ENCODE data around the gene HTR3D.

HTR3D gene

DNA sequence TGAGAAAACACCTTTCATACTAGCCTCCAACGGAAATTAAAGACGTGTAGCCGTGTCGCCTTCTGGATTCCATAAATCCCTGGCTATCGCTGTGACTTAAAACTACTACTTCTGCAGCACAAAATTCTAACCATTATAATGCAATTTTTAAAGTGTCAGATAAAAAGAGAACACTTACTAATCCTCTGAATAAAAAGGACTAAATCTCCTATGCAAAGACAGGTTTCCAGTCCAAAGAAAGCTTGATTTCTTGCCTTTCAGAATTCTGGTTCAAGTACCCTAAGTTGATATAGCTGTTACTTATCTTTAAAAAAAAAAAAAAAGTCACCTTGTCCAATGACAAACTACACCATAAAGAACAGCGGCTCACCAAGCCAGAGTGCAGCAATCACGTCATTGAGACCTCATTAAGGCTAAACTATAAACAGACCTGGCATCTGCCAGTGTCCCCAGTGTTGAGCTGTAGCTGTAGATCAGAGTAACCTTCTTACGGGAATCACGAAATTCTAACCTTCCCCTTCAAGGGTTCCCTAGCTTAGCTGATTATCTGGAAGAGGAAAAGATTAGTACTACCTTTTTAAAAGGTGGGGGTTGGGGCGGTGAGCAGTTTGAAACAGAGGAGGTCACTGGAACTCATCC lies 16.0 kb upstream of the HTR3D start (continued):
- TF ChIP-seq, protein P1, sequence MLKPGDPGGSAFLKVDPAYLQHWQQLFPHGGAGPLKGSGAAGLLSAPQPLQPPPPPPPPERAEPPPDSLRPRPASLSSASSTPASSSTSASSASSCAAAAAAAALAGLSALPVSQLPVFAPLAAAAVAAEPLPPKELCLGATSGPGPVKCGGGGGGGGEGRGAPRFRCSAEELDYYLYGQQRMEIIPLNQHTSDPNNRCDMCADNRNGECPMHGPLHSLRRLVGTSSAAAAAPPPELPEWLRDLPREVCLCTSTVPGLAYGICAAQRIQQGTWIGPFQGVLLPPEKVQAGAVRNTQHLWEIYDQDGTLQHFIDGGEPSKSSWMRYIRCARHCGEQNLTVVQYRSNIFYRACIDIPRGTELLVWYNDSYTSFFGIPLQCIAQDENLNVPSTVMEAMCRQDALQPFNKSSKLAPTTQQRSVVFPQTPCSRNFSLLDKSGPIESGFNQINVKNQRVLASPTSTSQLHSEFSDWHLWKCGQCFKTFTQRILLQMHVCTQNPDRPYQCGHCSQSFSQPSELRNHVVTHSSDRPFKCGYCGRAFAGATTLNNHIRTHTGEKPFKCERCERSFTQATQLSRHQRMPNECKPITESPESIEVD (tag by site-specific recombination; IDR thresholded peaks at IDR 0.05): peak; percentile 72
- TF ChIP-seq ZNF501 (tag by site-specific recombination; IDR thresholded peaks at IDR 0.05) (0 out of 2 replicates have a peak, but pooled peaks have one; percentile 15), TRIM28 (IDR thresholded peaks at IDR 0.05; ENCODE audit: borderline replicate concordance, low read length) (peak; percentile 73), GLI2 (tag by site-specific recombination; IDR thresholded peaks at IDR 0.05; ENCODE audit: borderline replicate concordance, low read depth) (no peak), ZXDB (tag by site-specific recombination; IDR thresholded peaks at IDR 0.05) (no peak), ZBTB21 (tag by site-specific recombination; IDR thresholded peaks at IDR 0.05) (peak; percentile 65)
- TF ChIP-seq, protein P2, sequence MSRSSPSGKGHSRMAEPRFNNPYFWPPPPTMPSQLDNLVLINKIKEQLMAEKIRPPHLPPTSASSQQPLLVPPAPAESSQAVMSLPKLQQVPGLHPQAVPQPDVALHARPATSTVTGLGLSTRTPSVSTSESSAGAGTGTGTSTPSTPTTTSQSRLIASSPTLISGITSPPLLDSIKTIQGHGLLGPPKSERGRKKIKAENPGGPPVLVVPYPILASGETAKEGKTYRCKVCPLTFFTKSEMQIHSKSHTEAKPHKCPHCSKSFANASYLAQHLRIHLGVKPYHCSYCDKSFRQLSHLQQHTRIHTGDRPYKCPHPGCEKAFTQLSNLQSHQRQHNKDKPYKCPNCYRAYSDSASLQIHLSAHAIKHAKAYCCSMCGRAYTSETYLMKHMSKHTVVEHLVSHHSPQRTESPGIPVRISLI (tag by site-specific recombination; IDR thresholded peaks at IDR 0.05): peak; percentile 76

DNA sequence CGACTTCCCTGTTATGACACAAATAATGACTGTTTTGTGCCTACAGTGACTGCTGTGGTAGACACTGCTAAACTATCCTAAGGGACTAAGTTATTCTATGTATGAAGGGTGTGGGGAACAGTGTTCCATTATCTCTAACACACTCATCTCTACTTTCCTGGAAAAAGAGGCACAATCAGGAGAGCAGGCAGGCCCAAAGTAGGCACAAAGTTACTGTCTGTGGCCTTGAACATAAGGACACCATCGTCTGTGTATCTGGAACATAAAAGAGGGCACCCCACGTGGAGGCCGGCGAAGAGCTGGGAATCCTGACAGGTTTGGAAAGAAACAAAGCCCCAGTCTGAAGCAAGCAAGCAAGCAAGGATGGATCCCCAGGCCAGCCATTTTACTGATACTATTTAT lies 15.4 kb upstream of the HTR3D start:
- TF ChIP-seq, protein P3, sequence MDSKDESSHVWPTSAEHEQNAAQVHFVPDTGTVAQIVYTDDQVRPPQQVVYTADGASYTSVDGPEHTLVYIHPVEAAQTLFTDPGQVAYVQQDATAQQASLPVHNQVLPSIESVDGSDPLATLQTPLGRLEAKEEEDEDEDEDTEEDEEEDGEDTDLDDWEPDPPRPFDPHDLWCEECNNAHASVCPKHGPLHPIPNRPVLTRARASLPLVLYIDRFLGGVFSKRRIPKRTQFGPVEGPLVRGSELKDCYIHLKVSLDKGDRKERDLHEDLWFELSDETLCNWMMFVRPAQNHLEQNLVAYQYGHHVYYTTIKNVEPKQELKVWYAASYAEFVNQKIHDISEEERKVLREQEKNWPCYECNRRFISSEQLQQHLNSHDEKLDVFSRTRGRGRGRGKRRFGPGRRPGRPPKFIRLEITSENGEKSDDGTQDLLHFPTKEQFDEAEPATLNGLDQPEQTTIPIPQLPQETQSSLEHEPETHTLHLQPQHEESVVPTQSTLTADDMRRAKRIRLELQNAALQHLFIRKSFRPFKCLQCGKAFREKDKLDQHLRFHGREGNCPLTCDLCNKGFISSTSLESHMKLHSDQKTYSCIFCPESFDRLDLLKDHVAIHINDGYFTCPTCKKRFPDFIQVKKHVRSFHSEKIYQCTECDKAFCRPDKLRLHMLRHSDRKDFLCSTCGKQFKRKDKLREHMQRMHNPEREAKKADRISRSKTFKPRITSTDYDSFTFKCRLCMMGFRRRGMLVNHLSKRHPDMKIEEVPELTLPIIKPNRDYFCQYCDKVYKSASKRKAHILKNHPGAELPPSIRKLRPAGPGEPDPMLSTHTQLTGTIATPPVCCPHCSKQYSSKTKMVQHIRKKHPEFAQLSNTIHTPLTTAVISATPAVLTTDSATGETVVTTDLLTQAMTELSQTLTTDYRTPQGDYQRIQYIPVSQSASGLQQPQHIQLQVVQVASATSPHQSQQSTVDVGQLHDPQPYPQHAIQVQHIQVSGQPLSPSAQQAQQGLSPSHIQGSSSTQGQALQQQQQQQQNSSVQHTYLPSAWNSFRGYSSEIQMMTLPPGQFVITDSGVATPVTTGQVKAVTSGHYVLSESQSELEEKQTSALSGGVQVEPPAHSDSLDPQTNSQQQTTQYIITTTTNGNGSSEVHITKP (tag by site-specific recombination; IDR thresholded peaks at IDR 0.05): peak; percentile 30; the same call in 1 of the 2 replicates
- TF ChIP-seq, protein P4, sequence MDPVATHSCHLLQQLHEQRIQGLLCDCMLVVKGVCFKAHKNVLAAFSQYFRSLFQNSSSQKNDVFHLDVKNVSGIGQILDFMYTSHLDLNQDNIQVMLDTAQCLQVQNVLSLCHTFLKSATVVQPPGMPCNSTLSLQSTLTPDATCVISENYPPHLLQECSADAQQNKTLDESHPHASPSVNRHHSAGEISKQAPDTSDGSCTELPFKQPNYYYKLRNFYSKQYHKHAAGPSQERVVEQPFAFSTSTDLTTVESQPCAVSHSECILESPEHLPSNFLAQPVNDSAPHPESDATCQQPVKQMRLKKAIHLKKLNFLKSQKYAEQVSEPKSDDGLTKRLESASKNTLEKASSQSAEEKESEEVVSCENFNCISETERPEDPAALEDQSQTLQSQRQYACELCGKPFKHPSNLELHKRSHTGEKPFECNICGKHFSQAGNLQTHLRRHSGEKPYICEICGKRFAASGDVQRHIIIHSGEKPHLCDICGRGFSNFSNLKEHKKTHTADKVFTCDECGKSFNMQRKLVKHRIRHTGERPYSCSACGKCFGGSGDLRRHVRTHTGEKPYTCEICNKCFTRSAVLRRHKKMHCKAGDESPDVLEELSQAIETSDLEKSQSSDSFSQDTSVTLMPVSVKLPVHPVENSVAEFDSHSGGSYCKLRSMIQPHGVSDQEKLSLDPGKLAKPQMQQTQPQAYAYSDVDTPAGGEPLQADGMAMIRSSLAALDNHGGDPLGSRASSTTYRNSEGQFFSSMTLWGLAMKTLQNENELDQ (tag by site-specific recombination; IDR thresholded peaks at IDR 0.05; ENCODE audit: low read depth): no peak
- 0 out of 2 replicates have a peak, but pooled peaks have one; percentile 19 for TF ChIP-seq ZNF600 (tag by site-specific recombination; IDR thresholded peaks at IDR 0.05)
- TF ChIP-seq, protein P5, sequence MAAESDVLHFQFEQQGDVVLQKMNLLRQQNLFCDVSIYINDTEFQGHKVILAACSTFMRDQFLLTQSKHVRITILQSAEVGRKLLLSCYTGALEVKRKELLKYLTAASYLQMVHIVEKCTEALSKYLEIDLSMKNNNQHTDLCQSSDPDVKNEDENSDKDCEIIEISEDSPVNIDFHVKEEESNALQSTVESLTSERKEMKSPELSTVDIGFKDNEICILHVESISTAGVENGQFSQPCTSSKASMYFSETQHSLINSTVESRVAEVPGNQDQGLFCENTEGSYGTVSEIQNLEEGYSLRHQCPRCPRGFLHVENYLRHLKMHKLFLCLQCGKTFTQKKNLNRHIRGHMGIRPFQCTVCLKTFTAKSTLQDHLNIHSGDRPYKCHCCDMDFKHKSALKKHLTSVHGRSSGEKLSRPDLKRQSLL (tag by site-specific recombination; IDR thresholded peaks at IDR 0.05): no peak
- no peak for TF ChIP-seq ZNF510 (tag by site-specific recombination; IDR thresholded peaks at IDR 0.05; ENCODE audit: insufficient replicate concordance)
- TF ChIP-seq MZF1 (tag by site-specific recombination; IDR thresholded peaks at IDR 0.05; ENCODE audit: borderline replicate concordance): no peak
- peaks cover 0 to 29% of the 10 kb centered on the region in 2 experiments; a peak in 2 of 3 replicates for H3K36me3 ChIP-seq (ENCODE audit: control insufficient read depth in 2 of 2, insufficient read depth in 1 of 2, low read length in 2 of 2)
- H3K4me1 ChIP-seq (ENCODE audit: control insufficient read depth, insufficient read depth, low read length): no peaks in the 10 kb centered on the region
- no peak overlapping the region for H3K4me3 ChIP-seq (ENCODE audit: low read depth, low read length)
- ChIA-PET POLR2A (interaction anchor here (1.5 kb wide), 1 partner anchor 139 kb away, joined by 3 read pairs; no protein-coding TSS in a partner anchor), CTCF (interaction anchor here (0.6 to 1.9 kb wide), 3 partner anchors 10 to 119 kb away, joined by 3 to 16 read pairs (median 4); no protein-coding TSS in a partner anchor)
- no peak overlapping the region for H3K27ac ChIP-seq (ENCODE audit: extremely low read depth, low read depth, low read length)
- H3K9me3 ChIP-seq (ENCODE audit: control insufficient read depth, insufficient read depth, low read depth, low read length): no peaks in the 10 kb centered on the region

Measured in HEK293 (cell line).